ENCODE data around the gene NUBPL.
"Not testable (repeated sequence)": the region's sequence is repeated elsewhere in the genome, so short reads cannot be mapped to it uniquely, and the experiment has no call there.

NUBPL gene

DNA sequence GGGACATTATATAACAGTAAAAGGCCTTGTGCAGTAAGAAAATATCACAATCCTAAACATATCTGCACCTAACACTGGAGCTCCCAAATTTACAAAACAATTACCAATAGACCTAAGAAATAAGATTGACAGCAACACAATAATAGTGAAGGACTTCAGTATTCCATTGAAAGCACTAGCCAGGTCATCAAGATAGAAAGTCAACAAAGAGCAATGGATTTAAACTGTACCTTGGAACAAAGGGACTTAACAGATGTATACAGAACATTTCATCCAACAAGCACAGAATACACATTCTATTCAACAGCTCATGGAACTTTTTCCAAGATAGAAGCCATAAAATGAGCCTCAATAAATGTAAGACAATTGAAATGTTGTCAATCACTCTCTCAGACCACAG lies 306.4 kb downstream of the NUBPL start:
- H3K4me3 ChIP-seq (ENCODE audit: low read length), result no peak overlapping the region
- TF ChIP-seq ZNF274 (IDR thresholded peaks at IDR 0.05; ENCODE audit: low read depth, low read length), result no peak

DNA sequence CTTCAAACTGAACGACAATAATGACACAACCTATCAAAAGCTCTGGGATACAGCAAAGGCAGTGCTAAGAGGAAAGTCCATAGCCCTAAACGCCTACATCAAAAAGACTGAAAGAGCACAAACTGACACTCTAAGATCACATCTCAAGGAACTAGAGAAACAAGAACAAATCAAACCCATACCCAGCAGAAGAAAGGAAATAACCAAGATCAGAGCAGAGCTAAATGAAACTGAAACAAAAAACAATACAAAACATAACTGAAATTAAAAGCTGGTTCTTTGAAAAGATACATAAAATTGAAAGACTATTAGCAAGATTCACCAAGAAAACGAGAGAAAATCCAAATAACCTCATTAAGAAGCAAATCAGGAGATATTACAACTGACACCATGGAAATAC lies 306.9 kb downstream of the NUBPL start:
- not testable (repeated sequence) for H3K4me3 ChIP-seq (ENCODE audit: low read length)

DNA sequence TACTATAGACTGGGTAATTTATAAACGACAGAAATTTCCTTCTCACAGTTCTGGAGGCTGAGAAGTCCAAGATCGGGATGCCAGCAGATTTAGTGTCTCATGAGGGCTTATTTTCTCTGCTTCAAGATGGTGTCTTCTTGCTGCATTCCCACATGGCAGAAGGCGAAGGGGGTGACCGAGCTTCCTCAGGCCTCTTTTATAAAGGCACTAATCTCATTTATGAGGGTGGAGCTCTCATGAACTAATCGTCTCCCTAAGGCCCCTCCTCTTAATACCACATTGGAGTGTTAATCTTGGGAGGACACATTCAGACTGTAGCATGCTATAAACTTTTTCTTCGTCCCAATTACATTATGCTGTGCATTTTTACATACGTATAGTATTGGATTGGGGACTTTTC lies 315.5 kb downstream of the NUBPL start:
- TF ChIP-seq ZNF274 (IDR thresholded peaks at IDR 0.05; ENCODE audit: low read depth, low read length), result no peak
- no peak overlapping the region for H3K4me3 ChIP-seq (ENCODE audit: low read length)

DNA sequence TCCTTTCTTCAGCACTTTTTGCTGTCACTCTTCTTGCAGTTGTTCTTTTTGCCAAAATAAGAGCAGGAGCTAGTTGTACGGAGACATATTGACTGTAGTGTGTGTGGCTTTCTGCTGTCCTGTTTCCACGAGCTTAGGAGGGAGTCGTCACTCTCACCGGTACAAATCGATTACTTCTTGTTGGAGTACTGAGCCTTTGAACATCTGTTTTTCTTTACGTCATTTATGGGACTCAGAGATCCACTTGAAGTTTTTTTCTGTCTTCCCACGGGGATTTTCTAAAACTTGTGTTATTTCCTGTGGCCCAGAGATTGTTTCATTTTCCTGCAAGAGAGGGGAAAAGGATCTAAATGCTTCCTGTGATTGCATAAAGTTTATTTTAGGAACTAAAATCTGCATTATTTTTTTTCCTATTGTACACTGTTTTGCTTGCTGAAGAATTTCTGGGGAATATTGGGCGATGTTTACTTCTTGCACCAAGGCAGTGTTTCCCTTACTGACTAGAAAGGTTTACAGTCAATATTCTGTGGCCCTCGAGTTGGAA lies 316.1 kb downstream of the NUBPL start:
- no peak for TF ChIP-seq ZNF274 (IDR thresholded peaks at IDR 0.05; ENCODE audit: low read depth, low read length)
- H3K4me3 ChIP-seq (ENCODE audit: low read length), result no peak overlapping the region

DNA sequence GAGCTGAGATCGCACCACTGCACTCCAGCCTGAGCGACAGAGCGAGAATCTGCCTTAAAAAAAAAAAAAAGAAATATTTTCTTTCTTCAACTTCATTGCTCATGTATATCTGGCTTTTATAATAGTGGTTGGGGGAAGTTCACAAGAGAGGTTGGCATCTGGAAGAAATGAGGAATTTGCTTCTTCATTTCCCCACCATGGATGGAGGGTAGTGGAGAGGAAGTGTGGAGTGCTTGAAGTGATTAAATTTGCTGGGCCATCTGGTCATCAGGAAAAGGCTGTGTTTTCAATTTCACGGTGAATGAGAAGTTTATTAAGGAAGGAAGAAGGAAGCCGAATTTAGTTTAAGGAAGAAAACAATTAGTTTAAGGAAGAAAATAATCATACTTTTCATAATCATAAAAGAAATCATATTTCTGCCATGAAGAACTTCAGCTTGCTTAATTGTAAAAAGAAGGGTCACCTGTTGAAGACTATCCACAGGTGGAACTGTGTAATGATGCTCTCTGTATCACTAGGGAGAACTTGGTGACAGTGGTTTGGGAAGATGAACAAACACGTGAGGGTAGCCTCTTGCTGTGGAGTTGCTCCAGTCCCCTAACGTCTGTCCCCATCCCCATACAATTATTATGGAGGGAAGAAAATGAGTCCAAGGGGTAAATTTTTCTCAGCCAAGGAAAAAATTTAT lies 318.6 kb downstream of the NUBPL start:
- no peak for TF ChIP-seq ZNF274 (IDR thresholded peaks at IDR 0.05; ENCODE audit: low read depth, low read length)
- no peak overlapping the region for H3K4me3 ChIP-seq (ENCODE audit: low read length)

DNA sequence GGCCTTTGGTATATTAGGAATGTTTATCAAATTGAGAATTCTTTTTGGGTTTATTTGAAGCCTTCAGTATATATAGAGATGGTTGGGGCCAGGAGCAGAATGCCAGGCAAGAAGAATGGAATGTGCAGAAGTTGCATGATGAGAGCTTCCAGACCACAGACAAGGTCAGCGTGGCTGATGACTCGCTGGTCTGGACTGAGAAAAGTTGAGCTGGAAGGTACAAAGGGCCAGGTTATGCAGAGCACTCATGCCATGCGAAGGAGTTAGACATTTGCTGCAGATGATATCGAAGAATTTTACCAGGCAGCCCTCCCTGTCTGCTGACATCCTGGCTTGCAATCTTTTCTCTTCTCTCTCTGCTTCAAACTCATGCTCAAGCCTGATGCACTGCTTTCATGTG lies 319.7 kb downstream of the NUBPL start:
- H3K4me3 ChIP-seq (ENCODE audit: low read length), result no peak overlapping the region
- TF ChIP-seq ZNF274 (IDR thresholded peaks at IDR 0.05; ENCODE audit: low read depth, low read length), result no peak

DNA sequence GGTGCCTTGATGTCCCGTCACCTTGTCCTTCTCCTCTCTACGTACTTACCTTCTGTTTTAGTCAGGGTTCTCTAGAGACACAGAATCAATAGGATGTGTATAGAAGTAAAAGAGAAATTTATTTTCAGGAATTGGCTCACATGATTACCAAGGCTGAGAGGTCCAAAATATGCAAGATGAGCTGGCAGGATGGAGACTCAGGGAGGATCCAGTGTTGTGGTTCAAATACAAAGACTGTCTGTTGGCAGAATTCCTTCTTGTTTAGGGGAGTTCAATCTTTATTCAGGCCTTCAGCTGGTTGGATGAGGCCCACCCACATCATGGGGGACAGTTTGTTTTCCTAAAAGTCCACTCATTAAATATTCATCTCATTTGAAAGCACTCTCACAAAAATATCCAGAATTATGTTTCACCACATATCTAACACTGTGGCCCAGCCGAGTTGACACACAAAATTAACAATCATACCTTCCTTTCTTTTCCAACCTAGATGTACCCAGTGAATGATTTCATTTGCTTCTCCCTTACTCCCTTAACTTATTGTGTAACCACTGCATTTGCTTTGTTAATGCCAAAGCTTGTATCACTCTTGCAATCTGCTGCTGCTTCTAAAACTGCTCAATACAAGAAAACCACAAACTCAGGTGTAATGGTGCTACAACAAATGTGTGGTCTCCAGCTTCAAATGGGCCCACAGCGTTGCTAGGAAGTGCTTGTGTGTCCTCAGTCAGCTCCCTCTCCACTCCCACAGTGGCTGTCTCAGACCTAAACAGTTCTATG lies 320.5 kb downstream of the NUBPL start:
- no peak for TF ChIP-seq ZNF274 (IDR thresholded peaks at IDR 0.05; ENCODE audit: low read depth, low read length)
- H3K4me3 ChIP-seq (ENCODE audit: low read length), result no peak overlapping the region

DNA sequence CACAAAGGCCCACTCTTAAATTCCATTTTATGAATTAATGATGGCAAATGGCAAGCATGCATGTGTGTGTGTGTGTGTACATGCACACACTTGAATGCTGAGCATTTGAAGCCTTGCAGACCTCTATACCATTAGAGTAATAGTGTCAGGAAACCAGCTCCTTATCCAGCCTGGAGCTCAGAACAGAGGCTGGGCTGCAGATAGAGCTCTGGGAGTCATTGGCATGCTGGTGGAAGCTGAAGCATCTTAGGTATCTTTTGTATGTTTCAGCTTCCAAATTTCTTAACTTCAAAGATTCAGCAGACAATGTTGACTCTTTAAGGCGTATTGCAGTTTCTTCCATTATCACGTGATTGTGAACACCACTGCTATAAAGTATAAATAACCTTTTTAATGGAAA lies 323.0 kb downstream of the NUBPL start:
- TF ChIP-seq ZNF274 (IDR thresholded peaks at IDR 0.05; ENCODE audit: low read depth, low read length), result no peak
- H3K4me3 ChIP-seq (ENCODE audit: low read length), result no peak overlapping the region

DNA sequence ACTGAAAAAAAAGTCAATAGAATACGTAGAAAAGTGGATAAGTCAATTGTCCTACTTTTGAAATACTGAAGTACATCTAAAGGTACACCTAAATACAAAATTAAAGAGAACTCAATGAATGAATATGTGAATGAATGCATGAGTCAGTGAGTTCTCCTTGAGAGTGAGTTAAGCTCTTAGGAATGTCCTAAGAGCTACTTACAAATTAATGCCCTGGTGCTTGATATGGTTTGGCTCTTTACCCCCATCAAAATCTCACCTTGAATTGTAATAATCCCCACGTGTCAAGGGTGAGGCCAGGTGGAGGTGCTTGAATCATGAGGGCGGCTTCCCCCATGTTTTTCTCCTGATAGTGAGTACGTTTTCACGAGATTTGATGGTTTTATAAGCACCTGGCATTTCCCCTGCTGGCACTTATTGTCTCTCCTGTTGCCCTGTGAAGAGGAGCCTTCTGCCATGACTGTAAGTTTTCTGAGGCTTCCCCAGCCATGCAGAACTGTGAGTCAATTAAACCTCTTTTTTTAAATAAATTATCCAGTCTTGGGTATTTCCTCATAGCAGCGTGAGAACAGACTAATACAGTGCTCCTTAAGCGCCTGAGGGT lies 323.7 kb downstream of the NUBPL start:
- H3K4me3 ChIP-seq (ENCODE audit: low read length), result no peak overlapping the region
- TF ChIP-seq ZNF274 (IDR thresholded peaks at IDR 0.05; ENCODE audit: low read depth, low read length), result no peak

DNA sequence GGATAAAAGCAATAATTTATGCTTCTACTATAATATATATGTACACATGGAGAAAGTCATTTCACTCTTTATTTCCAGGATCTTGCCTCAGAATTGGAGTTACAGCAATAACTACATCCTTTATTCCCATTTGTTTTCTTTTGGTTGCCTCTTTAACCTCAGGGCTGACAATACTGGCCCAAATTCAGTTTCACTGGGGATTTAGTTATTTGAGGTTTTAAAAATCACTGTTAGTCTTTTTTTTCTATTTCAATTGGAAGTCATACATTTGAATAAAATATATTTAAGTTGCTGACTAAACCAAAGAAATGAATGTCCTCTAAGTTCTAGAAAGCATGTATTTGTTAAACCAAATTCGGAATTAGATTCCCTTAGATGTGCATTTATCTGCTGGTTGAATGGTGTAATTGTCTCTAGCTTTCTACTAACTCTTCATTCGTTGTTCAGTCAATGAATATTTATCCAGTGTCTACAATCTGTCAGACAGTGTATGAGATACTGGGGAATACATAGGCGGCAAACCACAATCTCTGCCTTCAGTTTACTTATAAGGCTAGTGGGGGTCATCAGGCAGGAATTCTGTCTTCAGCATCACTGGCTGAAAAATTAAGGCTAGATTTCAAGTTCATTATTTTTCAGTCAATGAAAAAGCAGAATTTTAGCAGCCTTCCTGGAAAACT lies 325.1 kb downstream of the NUBPL start:
- H3K4me3 ChIP-seq (ENCODE audit: low read length), result no peak overlapping the region
- TF ChIP-seq ZNF274 (IDR thresholded peaks at IDR 0.05; ENCODE audit: low read depth, low read length), result no peak

DNA sequence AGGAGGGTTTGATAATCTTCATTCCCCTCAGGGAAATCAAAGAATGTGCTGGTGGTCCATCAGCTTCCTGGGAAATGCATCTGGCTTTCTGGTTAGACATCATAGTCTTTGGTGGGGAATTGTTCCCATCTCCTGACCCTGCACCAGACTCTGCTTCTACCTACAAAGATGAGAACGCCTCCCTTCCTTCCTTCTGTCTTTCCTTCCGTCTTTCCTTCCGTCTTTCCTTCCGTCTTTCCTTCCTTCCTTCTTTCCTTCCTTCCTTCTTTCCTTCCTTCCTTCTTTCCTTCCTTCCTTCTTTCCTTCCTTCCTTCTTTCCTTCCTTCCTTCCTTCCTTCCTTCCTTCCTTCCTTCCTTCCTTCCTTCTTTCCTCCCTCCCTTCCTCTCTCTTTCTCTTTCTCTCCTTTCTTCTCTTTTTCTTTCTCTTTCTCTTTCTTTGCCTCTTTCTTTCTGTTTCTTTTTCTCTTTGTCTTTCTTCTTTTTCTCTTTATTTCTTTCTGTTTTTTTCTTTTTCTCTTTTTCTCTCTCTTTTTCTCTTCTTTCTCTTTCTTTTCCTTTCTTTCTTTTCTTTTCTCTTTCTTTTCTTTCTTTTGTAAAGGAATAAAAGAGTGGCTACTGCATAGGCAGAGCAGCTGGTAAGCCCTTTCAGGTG lies 326.9 kb downstream of the NUBPL start:
- TF ChIP-seq ZNF274 (IDR thresholded peaks at IDR 0.05; ENCODE audit: low read depth, low read length), result no peak
- no peak overlapping the region for H3K4me3 ChIP-seq (ENCODE audit: low read length)

DNA sequence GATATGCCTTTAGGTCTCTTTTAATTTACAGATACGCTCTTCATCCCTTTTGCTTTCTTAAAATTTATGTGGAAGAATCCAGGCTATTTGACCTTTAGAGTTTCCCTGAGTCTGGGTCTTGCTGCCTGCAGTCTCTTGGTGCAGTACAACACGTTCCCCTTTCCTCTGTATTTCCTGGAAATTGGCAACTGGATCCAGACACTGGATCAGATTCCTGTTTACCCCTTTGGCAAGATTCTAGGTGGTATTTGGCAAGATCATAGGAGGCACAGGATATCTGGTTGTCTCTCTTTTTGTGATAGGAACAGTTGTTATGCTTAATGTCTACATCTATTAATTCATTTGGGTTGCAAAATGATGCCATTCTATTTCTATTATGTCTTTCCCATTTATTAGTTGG lies 328.1 kb downstream of the NUBPL start:
- H3K4me3 ChIP-seq (ENCODE audit: low read length), result no peak overlapping the region
- no peak for TF ChIP-seq ZNF274 (IDR thresholded peaks at IDR 0.05; ENCODE audit: low read depth, low read length)

DNA sequence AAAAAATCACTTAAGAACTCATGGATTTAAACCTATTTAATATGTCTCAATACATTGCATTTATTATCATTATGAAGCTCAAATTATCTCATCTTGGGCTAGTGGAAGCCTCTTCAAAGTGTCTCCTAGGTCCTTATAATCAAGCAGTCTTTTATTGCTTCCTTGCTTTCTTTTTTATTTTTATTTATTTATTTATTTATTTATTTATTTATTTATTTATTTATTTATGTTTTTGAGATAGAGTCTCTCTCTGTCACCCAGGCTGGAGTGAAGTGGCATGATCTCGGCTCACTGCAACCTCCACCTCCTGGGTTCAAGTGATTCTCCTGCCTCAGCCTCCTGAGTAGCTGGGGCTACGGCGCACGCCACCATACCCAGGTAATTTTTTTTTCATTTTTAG lies 329.0 kb downstream of the NUBPL start:
- not testable (repeated sequence) for H3K4me3 ChIP-seq (ENCODE audit: low read length)

DNA sequence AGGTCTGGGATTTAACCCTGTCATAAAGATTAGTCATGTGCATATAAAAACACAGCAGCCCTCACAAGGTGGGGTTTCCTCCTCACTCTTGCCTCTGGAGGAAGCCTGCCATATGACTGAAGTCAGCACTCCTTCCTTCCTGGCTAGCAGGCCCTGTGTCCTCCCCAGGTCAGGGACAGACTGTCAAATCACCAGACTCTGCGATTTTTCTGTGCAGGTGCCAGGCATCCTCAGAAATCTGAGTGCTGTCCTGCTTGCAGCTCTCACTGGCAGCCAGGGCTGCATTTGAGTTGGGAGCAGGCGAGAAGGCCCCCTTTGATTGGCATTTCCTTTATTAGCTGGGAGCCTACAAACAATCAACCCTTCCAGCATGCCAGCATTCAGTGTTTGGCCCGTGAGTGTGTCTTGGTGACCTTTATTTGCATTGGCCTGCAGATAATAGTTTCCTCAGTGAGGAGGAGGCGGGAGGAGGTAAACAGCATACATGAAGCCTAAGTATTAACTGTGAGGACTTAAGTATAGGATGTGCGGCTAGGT lies 332.1 kb downstream of the NUBPL start:
- H3K4me3 ChIP-seq (ENCODE audit: low read length), result no peak overlapping the region

More for the DNA sequence above, 332.1 kb downstream of the NUBPL start:
- TF ChIP-seq ZNF274 (IDR thresholded peaks at IDR 0.05; ENCODE audit: low read depth, low read length), result no peak

Measured in GM08714 (cell line).